GM20000 (cell line): ENCODE data around the gene TPPP.
"Not testable (repeated sequence)": the region's sequence is repeated elsewhere in the genome, so short reads cannot be mapped to it uniquely, and the experiment has no call there.

Experiments
- DNase-seq: peaks from one replicate; pipeline ENCODE4 v3.0.0; 2012; ENCODE audit warnings: low spot score
- CTCF ChIP-seq: IDR thresholded peaks from 2 replicates; pipeline ENCODE4 v1.5.1; 2012; ENCODE audit warnings: mild to moderate bottlenecking, control low read depth; ENCODE audit errors: extremely low read depth, missing control alignments

The TPPP gene

GRCh38 chr5:683551-684481 lies 9.3 kb downstream of the TPPP start:
- no peak for DNase-seq
- no peak for TF ChIP-seq CTCF

GRCh38 chr5:682651-683358 lies 10.3 kb downstream of the TPPP start:
- DNase-seq: not testable (repeated sequence)

GRCh38 chr5:682216-682615 lies 10.9 kb downstream of the TPPP start:
- DNase-seq: not testable (repeated sequence)

- DNase-seq: not testable (repeated sequence)
Measured at GRCh38 chr5:681317-682191, 11.6 kb downstream of the TPPP start.

GRCh38 chr5:680836-681235 lies 12.3 kb downstream of the TPPP start:
- not testable (repeated sequence) for DNase-seq

- not testable (repeated sequence) for DNase-seq
Measured at GRCh38 chr5:680118-680795, 12.9 kb downstream of the TPPP start.

GRCh38 chr5:679166-679895 lies 13.8 kb downstream of the TPPP start:
- DNase-seq: not testable (repeated sequence)

- DNase-seq: not testable (repeated sequence)
Measured at GRCh38 chr5:678521-678920, 14.6 kb downstream of the TPPP start.

GRCh38 chr5:677131-678101 lies 15.7 kb downstream of the TPPP start:
- no peak for DNase-seq
- TF ChIP-seq CTCF: no peak

- no peak for DNase-seq
- TF ChIP-seq CTCF: no peak
Measured at GRCh38 chr5:676699-677076, 16.5 kb downstream of the TPPP start.
